Measurements from ENCODE around the gene CLDN9.

The CLDN9 gene

DNA sequence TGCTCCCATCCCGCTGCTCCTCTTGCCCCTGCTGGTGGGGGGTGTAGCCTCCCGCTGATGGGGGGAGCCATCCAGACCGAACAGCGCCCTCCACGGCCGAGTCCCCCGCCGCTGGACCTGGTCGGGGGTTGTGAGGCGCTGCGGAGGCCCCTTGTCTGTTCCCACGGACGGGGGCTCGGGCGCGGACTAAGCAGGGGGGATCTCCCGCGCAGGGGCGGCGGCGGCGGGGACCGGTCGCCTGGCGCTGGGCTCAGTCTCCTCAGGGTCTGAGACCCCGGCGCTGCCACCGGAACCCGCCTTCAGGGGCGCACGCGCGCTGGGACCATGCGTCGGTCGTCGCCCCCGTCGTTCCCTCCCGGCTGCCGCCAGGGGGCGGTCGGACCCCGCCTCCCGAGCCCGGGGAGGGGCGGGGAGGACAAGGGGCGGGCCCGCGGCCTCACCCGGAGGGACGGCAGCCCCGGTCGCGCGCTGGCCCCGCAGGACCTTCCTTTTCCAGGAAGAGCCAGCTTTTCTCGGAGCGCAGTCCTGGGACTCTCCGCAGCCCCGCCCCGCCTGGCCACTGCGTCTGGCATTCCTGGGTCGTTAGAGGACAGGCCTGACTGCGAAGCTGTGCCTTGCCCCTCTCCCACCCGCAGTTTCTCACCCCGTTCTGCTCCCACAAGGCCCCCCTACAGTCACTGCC is 46.5 kb downstream of the CLDN9 start:
- H3K27ac ChIP-seq (ENCODE audit: low read depth, low read length, severe bottlenecking) = peak overlapping the region; percentile 91
- 1 to 2% methylated on average over 50 to 63 of the region's 67 CpGs for WGBS, 2 experiments (ENCODE audit: insufficient coverage in 2 of 2)

DNA sequence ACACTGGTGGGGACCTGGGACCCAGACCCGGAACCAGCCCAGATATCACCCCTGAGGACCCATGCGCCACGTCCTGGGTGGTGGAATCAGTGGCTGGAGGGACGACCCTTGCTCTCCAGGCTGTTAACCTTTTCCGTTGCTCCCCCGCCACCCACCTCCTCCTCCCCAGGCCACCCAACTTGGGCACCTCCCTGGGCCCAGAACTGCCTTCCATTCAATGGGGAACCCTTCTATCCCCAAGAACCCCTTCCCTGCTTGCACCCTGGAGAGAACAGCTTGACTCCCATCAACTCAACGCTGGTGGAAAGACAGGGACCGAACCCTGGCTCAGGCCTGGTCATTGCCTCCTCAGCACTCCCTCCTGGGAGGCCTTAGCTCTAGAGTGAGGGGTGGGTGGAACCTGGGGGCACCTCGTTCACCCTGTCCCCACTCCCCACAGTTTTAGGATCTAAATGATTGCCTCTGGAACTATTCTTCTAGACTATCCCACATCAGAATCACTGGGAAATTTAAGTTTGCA is 47.1 kb downstream of the CLDN9 start:
- Histone ChIP-seq H3K27ac (ENCODE audit: low read depth, low read length, severe bottlenecking) (peak overlapping the region; percentile 91), H3K4me3 (ENCODE audit: extremely low read depth, insufficient read depth, low read length, poor library complexity, severe bottlenecking) (peak overlapping the region; percentile 69), H3K4me1 (ENCODE audit: control insufficient read depth, insufficient read depth, low read length, poor library complexity, severe bottlenecking) (peaks cover 15% of the 10 kb centered on the region), H3K9me3 (ENCODE audit: control insufficient read depth, low read length) (no peaks in the 10 kb centered on the region), H3K36me3 (ENCODE audit: control insufficient read depth, insufficient read depth, low read length) (no peaks in the 10 kb centered on the region)
- 72 to 79% methylated on average over 6 of the region's 9 CpGs for WGBS, 2 experiments (ENCODE audit: insufficient coverage in 2 of 2)

More for the DNA sequence above, 46.5 kb downstream of the CLDN9 start:
- Histone ChIP-seq H3K4me3 (ENCODE audit: extremely low read depth, insufficient read depth, low read length, poor library complexity, severe bottlenecking) (peak overlapping the region; percentile 69), H3K4me1 (ENCODE audit: control insufficient read depth, insufficient read depth, low read length, poor library complexity, severe bottlenecking) (peaks cover 15% of the 10 kb centered on the region), H3K36me3 (ENCODE audit: control insufficient read depth, insufficient read depth, low read length) (no peaks in the 10 kb centered on the region), H3K9me3 (ENCODE audit: control insufficient read depth, low read length) (no peaks in the 10 kb centered on the region)

DNA sequence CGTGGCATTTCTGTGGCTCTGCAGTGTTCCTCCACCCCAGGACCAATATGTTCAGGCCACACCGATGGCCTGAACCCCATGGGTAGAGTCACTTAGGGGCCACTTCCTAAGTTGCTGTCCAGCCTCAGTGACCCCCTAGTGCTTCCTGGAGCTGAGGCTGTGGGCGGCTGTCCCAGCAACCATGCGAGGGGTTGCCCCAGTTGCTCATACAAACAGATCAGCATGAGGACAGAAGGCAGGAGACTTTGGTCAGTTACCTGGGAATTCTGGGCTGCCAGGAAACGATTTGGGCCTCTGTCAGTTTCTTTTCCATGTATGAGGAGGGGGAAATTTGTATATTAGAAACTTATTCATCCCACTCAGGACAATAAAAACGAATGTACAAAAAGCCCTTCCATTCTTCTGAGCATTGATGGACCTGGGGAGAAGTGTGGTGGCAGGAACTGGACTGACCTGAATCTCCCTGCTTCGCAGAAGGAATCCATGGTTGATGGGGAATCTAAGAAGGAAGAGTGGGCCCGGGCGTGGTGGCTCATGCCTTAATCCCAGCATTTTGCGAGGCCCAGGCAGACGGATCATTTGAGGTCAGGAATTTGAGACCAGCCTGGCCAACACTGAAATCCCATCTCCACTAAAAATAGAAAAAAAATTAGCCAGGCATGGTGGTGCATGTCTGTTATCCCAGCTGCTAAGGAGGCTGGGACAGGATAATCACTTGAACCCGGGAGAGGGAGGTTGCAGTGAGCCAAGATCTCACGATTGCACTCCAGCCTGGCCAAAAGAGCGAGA is 47.8 kb downstream of the CLDN9 start:
- Histone ChIP-seq H3K27ac (ENCODE audit: low read depth, low read length, severe bottlenecking) (no peak overlapping the region), H3K36me3 (ENCODE audit: control insufficient read depth, insufficient read depth, low read length) (no peaks in the 10 kb centered on the region), H3K4me1 (ENCODE audit: control insufficient read depth, insufficient read depth, low read length, poor library complexity, severe bottlenecking) (peaks cover 15% of the 10 kb centered on the region), H3K9me3 (ENCODE audit: control insufficient read depth, low read length) (no peaks in the 10 kb centered on the region), H3K4me3 (ENCODE audit: extremely low read depth, insufficient read depth, low read length, poor library complexity, severe bottlenecking) (no peak overlapping the region)
- 92 to 95% methylated on average over 9 to 10 of the region's 14 CpGs for WGBS, 2 experiments (ENCODE audit: insufficient coverage in 2 of 2)

DNA sequence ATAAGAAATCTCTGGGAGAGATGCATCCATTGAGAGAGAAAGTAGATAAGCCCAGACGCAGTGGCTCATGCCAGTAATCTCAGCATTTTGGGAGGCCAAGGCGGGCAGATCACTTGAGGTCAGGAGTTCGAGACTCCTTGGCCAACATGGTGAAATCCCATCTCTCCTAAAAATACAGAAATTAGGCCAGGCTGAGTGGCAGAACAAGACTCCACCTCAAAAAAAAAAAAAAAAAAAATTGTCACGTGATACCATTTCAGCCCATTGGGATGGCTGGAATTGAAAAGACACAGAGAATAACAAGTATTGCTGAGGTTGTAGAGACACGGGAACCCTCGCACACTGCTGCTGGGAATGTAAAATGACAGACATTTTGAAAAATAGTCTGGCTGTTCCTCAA is 49.8 kb downstream of the CLDN9 start:
- H3K36me3 ChIP-seq (ENCODE audit: control insufficient read depth, insufficient read depth, low read length) = no peaks in the 10 kb centered on the region
- H3K27ac ChIP-seq (ENCODE audit: low read depth, low read length, severe bottlenecking) = no peak overlapping the region
- peaks cover 15% of the 10 kb centered on the region for H3K4me1 ChIP-seq (ENCODE audit: control insufficient read depth, insufficient read depth, low read length, poor library complexity, severe bottlenecking)
- no peak overlapping the region for H3K4me3 ChIP-seq (ENCODE audit: extremely low read depth, insufficient read depth, low read length, poor library complexity, severe bottlenecking)
- no peaks in the 10 kb centered on the region for H3K9me3 ChIP-seq (ENCODE audit: control insufficient read depth, low read length)
- 96 to 97% methylated on average over 5 of the region's 6 CpGs for WGBS, 2 experiments (ENCODE audit: insufficient coverage in 2 of 2)

DNA sequence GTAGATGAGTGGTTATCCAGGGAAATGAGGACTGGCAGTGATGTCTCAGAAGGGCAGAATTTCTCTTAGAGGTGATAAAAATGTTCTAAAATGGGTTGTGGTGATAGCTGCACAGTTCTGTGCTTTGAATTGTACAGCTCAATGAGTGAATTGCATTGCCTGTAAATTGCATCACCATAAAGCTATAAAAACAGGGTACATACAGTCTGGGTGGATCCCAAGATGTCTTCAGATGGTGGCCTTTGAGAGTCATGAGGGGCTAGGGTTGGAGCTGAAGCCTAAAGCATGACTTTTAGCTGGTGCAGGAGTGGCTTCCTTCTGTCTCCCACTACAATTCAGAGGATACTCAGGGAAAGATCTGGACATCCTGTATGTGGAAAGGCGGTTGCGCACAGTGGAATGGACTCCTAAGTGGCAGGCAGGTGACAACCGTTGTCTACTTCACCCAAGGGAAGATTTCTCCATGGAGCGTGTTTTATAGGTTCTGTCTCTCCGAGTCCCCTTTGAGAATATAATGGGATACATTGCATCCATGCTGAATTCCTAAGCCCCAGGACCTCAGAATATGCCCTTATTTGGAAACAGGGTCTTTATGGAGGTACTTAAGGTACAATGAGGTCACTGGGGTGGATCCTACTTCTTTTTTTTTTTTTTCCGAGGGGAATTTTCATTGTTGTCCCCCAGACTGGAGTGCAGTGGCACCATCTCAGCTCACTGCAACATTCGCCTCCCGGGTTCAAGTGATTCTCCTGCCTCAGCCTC is 51.1 kb downstream of the CLDN9 start:
- Histone ChIP-seq H3K4me1 (ENCODE audit: control insufficient read depth, insufficient read depth, low read length, poor library complexity, severe bottlenecking) (peaks cover 12% of the 10 kb centered on the region), H3K27ac (ENCODE audit: low read depth, low read length, severe bottlenecking) (no peak overlapping the region), H3K4me3 (ENCODE audit: extremely low read depth, insufficient read depth, low read length, poor library complexity, severe bottlenecking) (no peak overlapping the region), H3K36me3 (ENCODE audit: control insufficient read depth, insufficient read depth, low read length) (no peaks in the 10 kb centered on the region), H3K9me3 (ENCODE audit: control insufficient read depth, low read length) (no peaks in the 10 kb centered on the region)
- WGBS, 2 experiments (ENCODE audit: insufficient coverage in 2 of 2) = 86 to 89% methylated on average over 5 to 8 of the region's 8 CpGs

All from mesodermal cell (in vitro differentiated cells).